ENCODE results near the gene UBE2Z. TPM values are rescaled to one million over a fixed set of nuclear protein-coding genes. Genes with fewer than 3 reads are reported as not detected.

UBE2Z gene
- total RNA-seq, 1 experiment from 2014 or later, result 182 TPM

DNA sequence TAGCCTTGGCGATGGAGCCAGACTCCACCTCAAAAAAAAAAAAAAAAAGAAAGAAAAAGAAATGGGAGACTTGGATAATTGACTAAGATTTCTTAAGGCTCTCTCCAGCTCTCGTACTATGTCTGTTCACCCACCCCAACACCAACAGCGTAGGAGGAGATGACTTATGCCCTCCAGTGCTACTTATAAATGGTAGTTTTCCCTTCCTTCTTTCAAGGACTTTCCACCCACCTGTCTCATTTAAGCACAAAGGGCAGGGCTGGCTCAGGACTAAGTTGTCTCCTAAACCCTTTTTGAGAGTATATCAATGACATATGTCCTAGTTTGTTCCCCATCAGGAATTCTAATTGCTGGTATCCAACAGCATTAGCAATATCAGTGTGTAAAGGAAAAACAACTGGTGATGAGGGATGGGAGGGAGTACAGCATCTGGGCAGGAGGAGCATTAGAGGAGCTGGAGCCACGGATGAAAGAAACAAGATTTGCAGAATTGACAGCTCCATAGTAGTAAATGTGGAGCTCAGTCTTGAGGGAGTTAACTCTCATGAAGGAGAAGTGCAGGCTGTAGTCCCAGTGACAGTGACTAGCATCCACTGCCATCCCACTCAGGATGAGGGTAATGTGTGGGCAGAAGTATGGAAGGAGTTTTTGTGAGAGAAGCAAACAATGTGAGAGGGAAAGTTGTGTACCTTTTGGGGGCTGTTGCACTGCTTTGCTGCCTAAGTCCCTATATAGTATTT lies 17.2 kb downstream of the UBE2Z start:
- CTCF ChIA-PET, result interaction anchor here (0.7 to 1.0 kb wide), 3 partner anchors 20 to 107 kb away, joined by 3 to 5 read pairs (median 3); partner anchors contain the start of gene ATP5MC1
- peaks cover 100% of the 10 kb centered on the region for H3K36me3 Mint-ChIP-seq (ENCODE audit: insufficient read depth, unreplicated experiment)

DNA sequence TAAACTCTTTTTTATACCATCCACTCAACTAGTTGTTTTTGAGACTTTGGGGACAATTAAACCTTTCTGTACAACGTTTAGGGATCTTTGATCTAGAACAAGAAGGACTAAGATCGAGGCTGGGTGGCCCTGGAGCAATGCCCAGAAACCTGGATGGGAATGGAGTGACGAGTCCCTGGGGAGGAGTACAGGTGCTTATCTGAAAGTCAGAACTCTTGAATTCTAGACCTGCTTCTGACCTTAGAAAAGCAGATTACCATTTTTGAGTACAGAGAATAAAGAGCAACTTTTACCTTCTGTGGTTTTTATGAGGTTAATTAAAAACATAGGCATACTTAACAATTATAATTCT lies 17.8 kb downstream of the UBE2Z start:
- Histone ChIP-seq H3K4me1 (no peaks in the 10 kb centered on the region), H3K36me3 (ENCODE audit: control insufficient read depth, insufficient read depth, low read length) (peaks cover 25% of the 10 kb centered on the region), H3K4me3 (ENCODE audit: low read depth, low read length) (no peak overlapping the region), H3K9me3 (no peaks in the 10 kb centered on the region), H3K27me3 (replicated peaks; ENCODE audit: control insufficient read depth, insufficient read depth, low read length) (no peaks in the 10 kb centered on the region)
- Mint-ChIP-seq H3K27ac (ENCODE audit: unreplicated experiment) (no peak overlapping the region), H3K4me1 (ENCODE audit: low read depth, unreplicated experiment) (no peaks in the 10 kb centered on the region), H3K27me3 (ENCODE audit: insufficient read depth, unreplicated experiment) (no peaks in the 10 kb centered on the region), H3K36me3 (ENCODE audit: insufficient read depth, unreplicated experiment) (peaks cover 100% of the 10 kb centered on the region), H3K4me3 (ENCODE audit: unreplicated experiment) (no peak overlapping the region), H3K9me3 (ENCODE audit: unreplicated experiment) (no peaks in the 10 kb centered on the region)
- POLR2A ChIA-PET, result no interaction called here
- no TSS peak for BruUV-seq (replicated peaks)
- no peak for TF ChIP-seq CTCF (IDR thresholded peaks at IDR 0.05; ENCODE audit: insufficient read depth in 1 of 2, low read depth in 1 of 2, low read length in 1 of 2, severe bottlenecking in 1 of 2, unreplicated experiment in 1 of 2)
- no peak for DNase-seq
- intact Hi-C loops (cut with micrococcal nuclease; ENCODE audit: unreplicated experiment), result no loop called here
- CTCF ChIA-PET, result no interaction called here

More for the DNA sequence above, 17.2 kb downstream of the UBE2Z start:
- Mint-ChIP-seq H3K27ac (ENCODE audit: unreplicated experiment) (no peak overlapping the region), H3K4me1 (ENCODE audit: low read depth, unreplicated experiment) (no peaks in the 10 kb centered on the region), H3K27me3 (ENCODE audit: insufficient read depth, unreplicated experiment) (no peaks in the 10 kb centered on the region), H3K9me3 (ENCODE audit: unreplicated experiment) (no peaks in the 10 kb centered on the region), H3K4me3 (ENCODE audit: unreplicated experiment) (no peak overlapping the region)
- Histone ChIP-seq H3K4me3 (ENCODE audit: low read depth, low read length) (no peak overlapping the region), H3K9me3 (no peaks in the 10 kb centered on the region), H3K36me3 (ENCODE audit: control insufficient read depth, insufficient read depth, low read length) (peaks cover 27% of the 10 kb centered on the region), H3K4me1 (no peaks in the 10 kb centered on the region), H3K27me3 (replicated peaks; ENCODE audit: control insufficient read depth, insufficient read depth, low read length) (no peaks in the 10 kb centered on the region)
- no peak for TF ChIP-seq CTCF (IDR thresholded peaks at IDR 0.05; ENCODE audit: insufficient read depth in 1 of 2, low read depth in 1 of 2, low read length in 1 of 2, severe bottlenecking in 1 of 2, unreplicated experiment in 1 of 2)
- no peak for DNase-seq
- BruUV-seq (replicated peaks), result no TSS peak
- intact Hi-C loops (cut with micrococcal nuclease; ENCODE audit: unreplicated experiment), result no loop called here
- POLR2A ChIA-PET, result no interaction called here

GRCh38 chr17:48927978-48928745 lies 20.0 kb downstream of the UBE2Z start:
- intact Hi-C loops (cut with micrococcal nuclease; ENCODE audit: unreplicated experiment), result no loop called here
- no peak overlapping the region for H3K27ac Mint-ChIP-seq (ENCODE audit: unreplicated experiment)
- no peaks in the 10 kb centered on the region for H3K9me3 Mint-ChIP-seq (ENCODE audit: unreplicated experiment)
- Histone ChIP-seq H3K4me1 (no peaks in the 10 kb centered on the region), H3K27me3 (replicated peaks; ENCODE audit: control insufficient read depth, insufficient read depth, low read length) (no peaks in the 10 kb centered on the region), H3K36me3 (ENCODE audit: control insufficient read depth, insufficient read depth, low read length) (peaks cover 28% of the 10 kb centered on the region), H3K9me3 (no peaks in the 10 kb centered on the region), H3K4me3 (ENCODE audit: low read depth, low read length) (no peak overlapping the region)
- DNase-seq, result no peak
- no peaks in the 10 kb centered on the region for H3K4me1 Mint-ChIP-seq (ENCODE audit: low read depth, unreplicated experiment)
- H3K27me3 Mint-ChIP-seq (ENCODE audit: insufficient read depth, unreplicated experiment), result no peaks in the 10 kb centered on the region
- no peak for TF ChIP-seq CTCF (IDR thresholded peaks at IDR 0.05; ENCODE audit: insufficient read depth in 1 of 2, low read depth in 1 of 2, low read length in 1 of 2, severe bottlenecking in 1 of 2, unreplicated experiment in 1 of 2)
- no peak overlapping the region for H3K4me3 Mint-ChIP-seq (ENCODE audit: unreplicated experiment)
- CTCF ChIA-PET, result interaction anchor here (1.0 kb wide), 1 partner anchor 105 kb away, joined by 5 read pairs; no protein-coding TSS in a partner anchor
- H3K36me3 Mint-ChIP-seq (ENCODE audit: insufficient read depth, unreplicated experiment), result peaks cover 99% of the 10 kb centered on the region
- POLR2A ChIA-PET, result interaction anchor here (0.5 to 3.3 kb wide), 4 partner anchors 10 to 348 kb away, joined by 3 to 14 read pairs (median 4); partner anchors contain the start of gene SNF8
- BruUV-seq (replicated peaks), result TSS peak; percentile 18

Measured in Caco-2 (cell line).